Right ventricle myocardium superior (tissue), 1 donor: Measurements from ENCODE around the gene MLEC. TPM values are rescaled to one million over a fixed set of nuclear protein-coding genes. Genes with fewer than 3 reads are reported as not detected.
"Not testable (repeated sequence)": the region's sequence is repeated elsewhere in the genome, so short reads cannot be mapped to it uniquely, and the experiment has no call there.

Experiments used
- ATAC-seq: fragments of 200-7000 bp; cut with Tn5 transposase; one replicate; pipeline ENCODE4 v1.9.1; 2020; ENCODE audit warnings: mild to moderate bottlenecking; ENCODE audit not compliant: poor library complexity
- DNase-seq: peaks from one replicate; pipeline ENCODE4 v3.0.0-alpha.2; 2020
- intact Hi-C: fragments of 100-400 bp; cut with DNase I; formaldehyde crosslinking; loops from one replicate; pipeline ENCODE4 v1.11.2; 2022
- total RNA-seq: library from RNA; stranded (reverse); fragmentation: NEBNext Ultra II Directional; extraction: Animal tissue kit (Norgen Biotek cat#: 25700); gene quantifications from one replicate; pipeline ENCODE4 v1.2.1, GENCODE V29; 2021
- donor health status: DM: no; HTN: yes; CAD: no; lungs with severe emphysema.

MLEC gene
- total RNA-seq, 1 donor from 2014 or later: 125 TPM

- DNase-seq (peak; percentile 46), ATAC-seq (peak; percentile 19)
- intact Hi-C loops: loop anchor here (5.0 kb wide), 1 partner anchor 261 kb away; no protein-coding TSS in a partner anchor
Observed at GRCh38 chr12:120710805-120711296, 23.9 kb downstream of the MLEC start.

GRCh38 chr12:120711411-120711810 is 24.5 kb downstream of the MLEC start:
- intact Hi-C loops: loop anchor here (5.0 kb wide), 1 partner anchor 261 kb away; no protein-coding TSS in a partner anchor
- ATAC-seq: no peak
- DNase-seq: no peak

- no peak for DNase-seq
Observed at GRCh38 chr12:120712610-120713009, 25.7 kb downstream of the MLEC start.

GRCh38 chr12:120713861-120714482 is 27.0 kb downstream of the MLEC start:
- intact Hi-C loops: loop anchor here (2.0 to 5.0 kb wide), 3 partner anchors 65 to 258 kb away; no protein-coding TSS in a partner anchor
- DNase-seq: peak; percentile 51
- peak; percentile 70 for ATAC-seq

More at GRCh38 chr12:120712610-120713009, 25.7 kb downstream of the MLEC start:
- intact Hi-C loops: loop anchor here (2.0 to 5.0 kb wide), 3 partner anchors 64 to 260 kb away; no protein-coding TSS in a partner anchor
- no peak for ATAC-seq

GRCh38 chr12:120718055-120718454 is 31.1 kb downstream of the MLEC start:
- DNase-seq: no peak
- no peak for ATAC-seq

GRCh38 chr12:120719072-120719471 is 32.1 kb downstream of the MLEC start:
- no peak for ATAC-seq
- no peak for DNase-seq
- intact Hi-C loops: no loop called here

More at GRCh38 chr12:120718055-120718454, 31.1 kb downstream of the MLEC start:
- intact Hi-C loops: no loop called here

- peak; percentile 11 for ATAC-seq
- DNase-seq: no peak
- intact Hi-C loops: no loop called here
Observed at GRCh38 chr12:120719496-120720233, 32.7 kb downstream of the MLEC start.

- ATAC-seq (peak; percentile 68), DNase-seq (no peak)
- intact Hi-C loops: no loop called here
Observed at GRCh38 chr12:120720234-120720986, 33.5 kb downstream of the MLEC start.

GRCh38 chr12:120720987-120721801 is 34.2 kb downstream of the MLEC start:
- intact Hi-C loops: no loop called here
- DNase-seq (no peak), ATAC-seq (no peak)

GRCh38 chr12:120721866-120722265 is 34.9 kb downstream of the MLEC start:
- intact Hi-C loops: no loop called here
- ATAC-seq (no peak), DNase-seq (no peak)

GRCh38 chr12:120722784-120723183 is 35.8 kb downstream of the MLEC start:
- intact Hi-C loops: no loop called here
- ATAC-seq (no peak), DNase-seq (no peak)

- ATAC-seq (no peak), DNase-seq (no peak)
- intact Hi-C loops: no loop called here
Observed at GRCh38 chr12:120724720-120725119, 37.8 kb downstream of the MLEC start.

GRCh38 chr12:120725151-120725658 is 38.3 kb downstream of the MLEC start:
- ATAC-seq: no peak
- intact Hi-C loops: no loop called here
- DNase-seq: no peak

- ATAC-seq: peak; percentile 99
- intact Hi-C loops: no loop called here
- DNase-seq: peak; percentile 95
Observed at GRCh38 chr12:120725659-120726509, 38.9 kb downstream of the MLEC start, which contains the start of gene ACADS. Gene ACADS, plus strand, starts transcription at chr12:120725826. Its CDS starts 60 bp downstream, at chr12:120725886.

- ATAC-seq (no peak), DNase-seq (no peak)
- intact Hi-C loops: no loop called here
Observed at GRCh38 chr12:120726510-120726793, 39.5 kb downstream of the MLEC start.

GRCh38 chr12:120726961-120727360 is 40.0 kb downstream of the MLEC start:
- no peak for ATAC-seq
- intact Hi-C loops: no loop called here
- no peak for DNase-seq

- not testable (repeated sequence) for ATAC-seq, DNase-seq
Observed at GRCh38 chr12:120732198-120732597, 45.2 kb downstream of the MLEC start.

More at GRCh38 chr12:120732198-120732597, 45.2 kb downstream of the MLEC start:
- intact Hi-C loops: not testable (repeated sequence)
